Naive thymus-derived CD8-positive, alpha-beta T cell (primary cell): ENCODE measurements around the gene ARHGAP26. TPM values are rescaled to one million over a fixed set of nuclear protein-coding genes. Genes with fewer than 3 reads are reported as not detected.
A peak's percentile ranks its signal among the peaks of the same experiment; 100 is the strongest.
"Not testable (repeated sequence)": the region's sequence is repeated elsewhere in the genome, so short reads cannot be mapped to it uniquely, and the experiment has no call there.

Experiments
- ATAC-seq, 2 donors: fragments of 150-1000 bp; cut with Tn5 transposase in 1 of 2; sonication (Bioruptor Pico), chemical (Tn5 transposase) in 1 of 2; 1 replicate in 1 of 2; 2 replicates in 1 of 2; pipeline ENCODE4 v1.10.0; 2021; ENCODE audit warnings: mild to moderate bottlenecking in 2 of 2, moderate library complexity in 2 of 2
- POLR2A ChIA-PET: fragments of 350-600 bp; sonication (Branson Sonifier 250); formaldehyde crosslinking; loops from one replicate; lab custom pipeline; 2021; ENCODE audit warnings: antibody characterized with exemption; lab: Charles Lee
- DNase-seq, 10 donors: peaks; one replicate each; pipeline versions ENCODE4 v3.0.0 to v3.0.0-alpha.2; 2020 to 2022
- H3K27ac Mint-ChIP-seq, 10 donors: one replicate each; pipeline ENCODE4 v1.8.0; 2020 to 2022; ENCODE audit warnings: mild to moderate bottlenecking in 10 of 10, mixed read lengths in 10 of 10, moderate library complexity in 4 of 10, inconsistent platforms in 1 of 10
- H3K27me3 Mint-ChIP-seq, 5 donors: one replicate each; pipeline ENCODE4 v1.8.0; 2021 to 2022; ENCODE audit warnings: mixed read lengths in 5 of 5
- H3K36me3 Mint-ChIP-seq, 3 donors: one replicate each; pipeline ENCODE4 v1.8.0; 2020 to 2022; ENCODE audit warnings: mixed read lengths in 3 of 3, mild to moderate bottlenecking in 2 of 3, inconsistent platforms in 1 of 3
- H3K4me1 Mint-ChIP-seq, 4 donors: one replicate each; pipeline ENCODE4 v1.8.0; 2021 to 2022; ENCODE audit warnings: mixed read lengths in 4 of 4
- H3K4me3 Mint-ChIP-seq, 10 donors: one replicate each; pipeline ENCODE4 v1.8.0; 2020 to 2022; ENCODE audit warnings: mild to moderate bottlenecking in 10 of 10, mixed read lengths in 10 of 10, moderate library complexity in 6 of 10, inconsistent platforms in 1 of 10
- H3K9me3 Mint-ChIP-seq, 9 donors: one replicate each; pipeline ENCODE4 v1.8.0; 2020 to 2022; ENCODE audit warnings: mixed read lengths in 9 of 9, mild to moderate bottlenecking in 3 of 9, inconsistent platforms in 1 of 9, moderate library complexity in 1 of 9
- polyA plus RNA-seq, 3 donors: library from polyadenylated mRNA; unstranded; fragments of 300-500 nt; fragmentation: Illumina TruSeq; gene quantifications; one replicate each; pipeline ENCODE4 v1.2.3, GENCODE V29; 2021
- total RNA-seq, 8 experiments: library from RNA in 2 of 8; stranded (reverse) in 2 of 8; gene quantifications; one replicate each; pipeline ENCODE4 v1.2.3 and lab custom pipeline; 2021 to 2026

Gene ARHGAP26
- total and polyA plus RNA-seq, 5 experiments from 2014 or later = 9.1 to 30.5 (median 15.7) TPM

GRCh38 chr5:142946547-142947426 lies 176.6 kb downstream of the ARHGAP26 start:
- POLR2A ChIA-PET = interaction anchor here (0.6 kb wide), 3 partner anchors 21 to 278 kb away, joined by 3 to 10 read pairs (median 6); no protein-coding TSS in a partner anchor
- H3K9me3 Mint-ChIP-seq = peaks cover 0 to 3% (median 0%) of the 10 kb centered on the region in 9 donors
- no peak overlapping the region for H3K4me3 Mint-ChIP-seq
- peaks cover 8 to 46% (median 30%) of the 10 kb centered on the region in 4 donors for H3K4me1 Mint-ChIP-seq
- peak overlapping the region in 1 of 10 donors; percentile 21 for H3K27ac Mint-ChIP-seq
- H3K36me3 Mint-ChIP-seq = peaks cover 0 to 18% (median 5%) of the 10 kb centered on the region in 3 donors
- ATAC-seq (no peak), DNase-seq (no peak)
- H3K27me3 Mint-ChIP-seq = no peaks in the 10 kb centered on the region

- Mint-ChIP-seq H3K27ac (no peak overlapping the region), H3K4me3 (no peak overlapping the region), H3K36me3 (peaks cover 0 to 23% (median 8%) of the 10 kb centered on the region in 3 donors), H3K4me1 (peaks cover 8 to 52% (median 36%) of the 10 kb centered on the region in 4 donors), H3K27me3 (no peaks in the 10 kb centered on the region), H3K9me3 (peaks cover 0 to 3% (median 0%) of the 10 kb centered on the region in 9 donors)
- ATAC-seq (no peak), DNase-seq (no peak)
- POLR2A ChIA-PET = interaction anchor here (0.6 kb wide), 2 partner anchors 21 to 277 kb away, joined by 3 to 6 read pairs; no protein-coding TSS in a partner anchor
These were observed 177.2 kb downstream of the ARHGAP26 start for GRCh38 chr5:142947427-142947709.

- Mint-ChIP-seq H3K27me3 (no peaks in the 10 kb centered on the region), H3K9me3 (peaks cover 0 to 3% (median 0%) of the 10 kb centered on the region in 9 donors), H3K4me1 (peaks cover 11 to 39% (median 24%) of the 10 kb centered on the region in 4 donors), H3K36me3 (peaks cover 0 to 33% (median 23%) of the 10 kb centered on the region in 3 donors), H3K4me3 (no peak overlapping the region), H3K27ac (peak overlapping the region in 3 of 10 donors; percentile 1 to 74 (median 73))
- no peak for ATAC-seq
- no peak for DNase-seq
- POLR2A ChIA-PET = no interaction called here
These were observed 182.1 kb downstream of the ARHGAP26 start for GRCh38 chr5:142952229-142952628.

- H3K9me3 Mint-ChIP-seq, DNase-seq, POLR2A ChIA-PET, H3K4me3 Mint-ChIP-seq, H3K27me3 Mint-ChIP-seq, ATAC-seq: not testable (repeated sequence)
- peak overlapping the region in 2 of 10 donors; percentile 44 to 48 for H3K27ac Mint-ChIP-seq
- peaks cover 0 to 30% (median 21%) of the 10 kb centered on the region in 3 donors for H3K36me3 Mint-ChIP-seq
- H3K4me1 Mint-ChIP-seq = peaks cover 13 to 41% (median 25%) of the 10 kb centered on the region in 4 donors
These were observed 182.7 kb downstream of the ARHGAP26 start for GRCh38 chr5:142952871-142953270.

- DNase-seq (no peak), ATAC-seq (no peak)
- Mint-ChIP-seq H3K36me3 (peaks cover 0 to 30% (median 21%) of the 10 kb centered on the region in 3 donors), H3K9me3 (peaks cover 0 to 3% (median 0%) of the 10 kb centered on the region in 9 donors), H3K4me3 (no peak overlapping the region), H3K27me3 (no peaks in the 10 kb centered on the region), H3K27ac (peak overlapping the region in 1 of 10 donors; percentile 66), H3K4me1 (peaks cover 12 to 50% (median 25%) of the 10 kb centered on the region in 4 donors)
- POLR2A ChIA-PET = no interaction called here
These were observed 184.3 kb downstream of the ARHGAP26 start for GRCh38 chr5:142954455-142954854.

- POLR2A ChIA-PET = no interaction called here
- DNase-seq (no peak), ATAC-seq (no peak)
- no peak overlapping the region for H3K4me3 Mint-ChIP-seq
- no peak overlapping the region for H3K27ac Mint-ChIP-seq
- peaks cover 12 to 47% (median 25%) of the 10 kb centered on the region in 4 donors for H3K4me1 Mint-ChIP-seq
- H3K36me3 Mint-ChIP-seq = peaks cover 0 to 24% (median 21%) of the 10 kb centered on the region in 3 donors
- peaks cover 0 to 1% (median 0%) of the 10 kb centered on the region in 9 donors for H3K9me3 Mint-ChIP-seq
- H3K27me3 Mint-ChIP-seq = no peaks in the 10 kb centered on the region
These were observed 185.5 kb downstream of the ARHGAP26 start for GRCh38 chr5:142955628-142956027.

- H3K27ac Mint-ChIP-seq = no peak overlapping the region
- H3K4me1 Mint-ChIP-seq = peaks cover 13 to 41% (median 19%) of the 10 kb centered on the region in 4 donors
- peaks cover 8 to 32% (median 31%) of the 10 kb centered on the region in 3 donors for H3K36me3 Mint-ChIP-seq
- H3K9me3 Mint-ChIP-seq = no peaks in the 10 kb centered on the region
- POLR2A ChIA-PET = no interaction called here
- ATAC-seq (no peak), DNase-seq (no peak)
- no peak overlapping the region for H3K4me3 Mint-ChIP-seq
- H3K27me3 Mint-ChIP-seq = no peaks in the 10 kb centered on the region
These were observed 187.4 kb downstream of the ARHGAP26 start for GRCh38 chr5:142957528-142957927.

- no peak overlapping the region for H3K4me3 Mint-ChIP-seq
- POLR2A ChIA-PET = interaction anchor here (0.7 to 1.6 kb wide), 2 partner anchors 43 to 789 kb away, joined by 4 to 8 read pairs; no protein-coding TSS in a partner anchor
- H3K36me3 Mint-ChIP-seq = peaks cover 8 to 36% (median 26%) of the 10 kb centered on the region in 3 donors
- H3K9me3 Mint-ChIP-seq = no peaks in the 10 kb centered on the region
- ATAC-seq (no peak), DNase-seq (no peak)
- H3K4me1 Mint-ChIP-seq = peaks cover 13 to 35% (median 18%) of the 10 kb centered on the region in 4 donors
- no peaks in the 10 kb centered on the region for H3K27me3 Mint-ChIP-seq
- peak overlapping the region in 3 of 10 donors; percentile 19 to 52 (median 35) for H3K27ac Mint-ChIP-seq
These were observed 188.9 kb downstream of the ARHGAP26 start for GRCh38 chr5:142958944-142959682.

- no peak for ATAC-seq
- peak overlapping the region in 3 of 10 donors; percentile 35 to 74 (median 52) for H3K27ac Mint-ChIP-seq
- no peak for DNase-seq
- peaks cover 8 to 30% (median 29%) of the 10 kb centered on the region in 3 donors for H3K36me3 Mint-ChIP-seq
- no peaks in the 10 kb centered on the region for H3K27me3 Mint-ChIP-seq
- H3K9me3 Mint-ChIP-seq = peaks cover 0 to 2% (median 0%) of the 10 kb centered on the region in 9 donors
- no peak overlapping the region for H3K4me3 Mint-ChIP-seq
- POLR2A ChIA-PET = interaction anchor here (1.6 kb wide), 1 partner anchor 42 kb away, joined by 4 read pairs; no protein-coding TSS in a partner anchor
- H3K4me1 Mint-ChIP-seq = peaks cover 13 to 42% (median 25%) of the 10 kb centered on the region in 4 donors
These were observed 189.8 kb downstream of the ARHGAP26 start for GRCh38 chr5:142959683-142960657.

- no peak for ATAC-seq
- peaks cover 0 to 2% (median 0%) of the 10 kb centered on the region in 9 donors for H3K9me3 Mint-ChIP-seq
- no peak for DNase-seq
- H3K27me3 Mint-ChIP-seq = no peaks in the 10 kb centered on the region
- POLR2A ChIA-PET = no interaction called here
- H3K27ac Mint-ChIP-seq = no peak overlapping the region
- no peak overlapping the region for H3K4me3 Mint-ChIP-seq
- peaks cover 8 to 30% (median 28%) of the 10 kb centered on the region in 3 donors for H3K36me3 Mint-ChIP-seq
- peaks cover 12 to 47% (median 24%) of the 10 kb centered on the region in 4 donors for H3K4me1 Mint-ChIP-seq
These were observed 191.4 kb downstream of the ARHGAP26 start for GRCh38 chr5:142961440-142962173.

GRCh38 chr5:142962174-142962533 lies 192.0 kb downstream of the ARHGAP26 start:
- Mint-ChIP-seq H3K9me3 (peaks cover 0 to 2% (median 0%) of the 10 kb centered on the region in 9 donors), H3K27me3 (no peaks in the 10 kb centered on the region), H3K27ac (no peak overlapping the region), H3K36me3 (peaks cover 8 to 30% (median 28%) of the 10 kb centered on the region in 3 donors), H3K4me3 (no peak overlapping the region), H3K4me1 (peaks cover 12 to 45% (median 22%) of the 10 kb centered on the region in 4 donors)
- no peak for DNase-seq
- POLR2A ChIA-PET = no interaction called here
- ATAC-seq = no peak
